ENCODE data around the gene LSP1. TPM values are rescaled to one million over a fixed set of nuclear protein-coding genes. Genes with fewer than 3 reads are reported as not detected.
A peak's percentile ranks its signal among the peaks of the same experiment; 100 is the strongest.

Gene LSP1
- total RNA-seq, 1 donor from 2014 or later = 46.4 TPM

DNA sequence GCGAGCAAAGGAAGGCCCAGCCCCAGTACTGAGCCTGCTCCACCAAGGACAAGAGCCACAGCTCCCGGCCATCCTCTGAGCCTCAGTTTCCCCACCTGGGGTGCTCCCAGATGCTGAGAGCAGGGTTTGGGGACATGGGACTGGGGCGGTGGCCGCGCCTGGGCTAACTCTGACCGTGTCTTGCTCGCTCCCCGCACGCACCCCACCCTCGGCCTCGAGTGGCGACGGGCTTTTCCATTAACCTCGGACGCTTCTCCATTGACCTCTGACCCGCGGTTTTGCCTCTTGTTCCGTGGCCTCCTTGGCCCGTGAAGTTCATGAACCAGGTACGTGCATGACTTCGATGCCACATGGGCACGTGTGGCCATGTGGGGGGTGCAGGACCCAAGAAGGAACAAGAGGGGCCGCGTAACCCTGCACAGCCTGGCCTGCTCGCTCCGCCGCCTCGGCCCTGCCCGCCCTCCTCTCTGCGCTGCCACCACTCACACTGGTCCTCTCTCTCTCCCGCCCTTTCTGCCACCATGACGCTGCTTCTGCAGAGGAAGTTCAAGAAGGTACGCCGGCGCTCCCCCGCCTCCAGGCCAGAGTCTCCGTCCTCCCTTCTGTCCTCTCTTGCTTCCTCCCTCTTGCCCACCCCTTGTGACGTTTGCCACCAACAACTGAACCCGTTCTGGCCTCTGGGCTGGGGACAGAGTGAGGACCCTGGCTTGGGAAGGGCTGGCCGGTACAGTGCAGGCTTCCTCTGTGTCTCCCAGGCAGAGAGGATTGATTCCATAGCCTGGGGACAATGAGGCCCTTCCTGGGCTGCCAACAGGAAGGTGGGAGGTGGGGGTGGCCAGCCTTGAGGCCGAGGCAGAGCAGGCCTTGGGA, 73.5 kb downstream of the LSP1 start:
- DNase-seq (ENCODE audit: low spot score) = no peak

DNA sequence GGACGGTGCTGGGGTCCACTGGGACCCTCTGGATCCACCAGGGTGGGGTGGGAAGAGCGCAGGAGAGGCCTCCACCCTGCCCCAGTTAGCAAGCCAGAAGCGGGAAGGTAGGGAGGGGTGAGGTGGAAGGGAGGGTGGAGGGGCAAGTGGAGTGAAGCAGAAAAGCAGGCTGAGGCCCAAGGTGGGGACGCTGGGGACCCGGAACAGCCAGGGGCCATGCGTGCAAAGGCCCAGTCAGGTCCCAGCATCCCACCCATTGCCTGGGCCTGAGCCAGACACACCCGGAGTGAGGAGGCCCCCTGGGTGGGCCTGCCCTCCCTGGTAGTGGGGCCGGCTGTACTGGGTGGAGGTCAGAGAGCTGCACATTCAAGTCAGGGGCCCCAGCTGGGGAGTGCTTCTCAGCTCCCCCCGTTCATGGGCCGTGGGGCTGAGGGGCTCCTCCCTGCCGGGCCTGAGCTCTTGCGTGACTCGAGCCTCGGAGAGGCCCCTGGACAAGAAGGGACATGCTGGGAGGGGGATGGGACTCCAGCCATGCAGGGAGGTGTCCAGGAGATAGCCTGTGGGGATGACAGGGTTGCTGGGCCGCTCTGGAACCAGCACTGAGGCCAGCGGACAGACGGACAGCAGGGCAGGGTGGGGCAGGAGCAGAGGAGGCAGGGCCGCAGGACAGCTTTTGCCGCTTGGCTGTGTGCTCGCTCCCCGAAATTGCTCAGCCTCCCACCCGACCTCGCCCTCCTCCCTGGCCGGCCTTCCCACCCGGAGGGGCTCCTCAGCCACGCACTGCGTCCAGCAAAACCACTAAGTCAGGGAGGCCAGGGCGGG, 74.4 kb downstream of the LSP1 start:
- no peak for DNase-seq (ENCODE audit: low spot score)

DNA sequence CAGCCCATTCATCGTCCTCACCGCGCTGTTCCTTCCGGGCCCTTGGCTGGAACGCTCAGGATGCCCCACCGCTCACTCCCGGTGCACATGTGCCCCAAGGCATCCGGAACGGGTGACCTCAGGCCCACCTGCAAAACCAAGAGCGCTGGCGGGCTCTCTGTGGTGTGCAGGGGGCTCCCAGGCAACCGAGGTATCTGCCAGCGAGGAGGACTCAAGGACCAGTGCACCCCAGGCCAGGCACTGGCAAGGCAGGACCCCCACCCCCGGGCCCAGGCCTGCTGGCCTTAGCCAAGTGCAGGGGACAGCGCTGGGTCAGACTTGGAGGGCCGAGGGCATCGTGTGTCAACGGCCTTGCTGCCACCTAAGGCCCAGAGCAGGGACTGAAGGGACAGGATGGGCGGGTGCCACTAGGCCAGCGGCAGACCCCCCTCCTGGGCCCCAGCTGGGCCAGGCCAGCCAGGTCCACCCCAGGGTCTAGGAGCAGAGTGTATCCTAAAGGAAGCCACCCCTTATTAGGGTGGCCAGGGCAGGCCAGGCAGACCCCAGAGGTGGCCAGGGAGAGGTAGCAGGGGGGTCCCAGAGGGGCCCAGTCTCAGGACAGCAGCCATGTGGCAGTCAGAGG, 75.1 kb downstream of the LSP1 start:
- DNase-seq (ENCODE audit: low spot score) = no peak

DNA sequence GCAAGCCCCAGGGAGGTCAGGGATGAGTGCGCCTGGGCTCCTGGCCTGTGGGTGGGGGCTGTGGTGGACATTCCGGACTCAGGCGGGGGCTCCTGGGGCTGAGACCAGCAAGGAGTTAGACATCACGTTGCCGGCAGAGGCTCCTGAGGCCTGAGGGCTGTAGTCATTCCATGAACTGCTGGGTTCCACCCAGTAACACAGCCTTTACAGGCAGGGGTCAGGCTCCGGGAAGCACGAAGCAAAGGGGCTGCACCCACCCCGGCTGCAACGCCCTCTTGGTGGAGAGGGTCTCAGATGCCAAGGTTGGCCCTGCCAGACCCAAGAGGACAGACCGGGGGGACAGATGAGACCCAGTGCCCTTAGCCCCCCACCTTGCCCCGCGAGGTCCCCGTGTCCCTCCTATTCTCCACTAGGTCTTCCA, 75.6 kb downstream of the LSP1 start:
- DNase-seq (ENCODE audit: low spot score) = no peak

DNA sequence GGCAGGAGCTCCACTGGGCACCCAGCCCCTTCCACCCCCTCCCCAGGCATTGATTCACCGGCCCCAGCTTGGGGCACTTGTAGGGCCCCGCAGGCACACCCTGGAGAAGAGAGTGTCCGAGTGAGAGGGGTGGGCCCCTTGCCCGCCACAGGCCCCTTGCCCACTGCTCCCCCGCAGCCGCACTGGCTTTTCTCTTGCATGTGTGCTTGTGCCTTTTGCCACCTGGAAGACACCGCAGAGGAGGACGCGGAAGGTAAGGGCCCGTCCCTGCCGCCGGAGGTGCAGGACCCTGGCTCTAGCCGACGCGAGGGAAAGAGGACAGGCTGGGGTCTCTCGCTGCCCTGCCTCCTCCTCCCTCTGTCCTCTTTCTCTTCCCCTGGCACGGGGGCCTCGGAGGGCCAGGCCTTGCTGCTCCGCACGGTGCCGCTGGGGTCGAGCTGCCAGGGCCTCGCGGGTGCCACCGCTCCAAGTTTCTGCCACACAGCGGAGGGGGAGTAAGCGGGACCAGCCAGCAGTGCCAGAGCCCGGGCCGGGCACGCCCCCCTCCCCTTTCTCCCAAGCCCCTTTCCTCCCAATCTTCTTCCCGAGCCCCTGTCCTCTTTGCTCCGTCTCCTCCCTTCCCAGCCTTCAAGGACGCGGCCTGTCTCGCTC, 76.1 kb downstream of the LSP1 start:
- DNase-seq (ENCODE audit: low spot score) = peak; percentile 89

DNA sequence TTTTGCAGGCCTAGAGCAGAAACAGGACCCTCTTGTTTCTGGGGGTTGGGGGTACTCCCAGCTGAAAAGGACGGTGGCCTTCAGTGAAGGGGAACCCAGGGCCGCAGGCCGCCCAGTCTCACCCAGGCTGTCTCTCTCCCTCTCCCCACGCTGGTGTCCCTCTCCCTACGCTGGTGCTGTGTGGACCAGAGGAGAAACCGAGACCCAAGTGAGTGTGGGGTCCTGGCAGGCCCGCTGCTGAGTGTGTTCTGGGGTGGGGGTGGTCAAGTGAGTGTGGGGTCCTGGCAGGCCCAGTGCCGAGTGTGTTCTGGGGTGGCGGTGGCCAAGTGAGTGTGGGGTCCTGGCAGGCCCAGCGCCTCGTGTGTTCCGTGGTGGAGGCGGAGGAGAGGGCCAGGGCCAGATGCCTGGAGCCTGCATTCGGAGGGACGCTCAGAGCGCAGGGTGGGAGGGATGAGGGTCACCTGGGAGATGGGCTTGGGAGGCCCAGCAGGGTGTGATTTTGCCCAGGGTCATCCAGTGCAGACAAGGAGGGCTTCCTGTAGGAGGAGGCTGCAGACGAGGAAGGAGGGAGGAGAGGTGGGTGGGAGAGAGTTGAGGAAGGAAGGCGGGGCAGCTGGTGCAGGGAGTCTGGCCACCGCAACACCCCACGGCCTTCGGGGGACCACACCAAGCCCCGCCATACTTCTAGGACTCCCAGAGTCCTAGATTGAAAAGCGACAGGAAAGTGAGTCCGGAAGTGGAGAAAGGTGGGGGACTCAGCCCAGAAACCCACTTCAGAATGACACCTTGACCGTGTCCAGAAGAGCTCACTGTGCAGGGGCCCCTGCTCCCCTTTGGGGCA, 77.0 kb downstream of the LSP1 start:
- DNase-seq (ENCODE audit: low spot score) = peak; percentile 85

DNA sequence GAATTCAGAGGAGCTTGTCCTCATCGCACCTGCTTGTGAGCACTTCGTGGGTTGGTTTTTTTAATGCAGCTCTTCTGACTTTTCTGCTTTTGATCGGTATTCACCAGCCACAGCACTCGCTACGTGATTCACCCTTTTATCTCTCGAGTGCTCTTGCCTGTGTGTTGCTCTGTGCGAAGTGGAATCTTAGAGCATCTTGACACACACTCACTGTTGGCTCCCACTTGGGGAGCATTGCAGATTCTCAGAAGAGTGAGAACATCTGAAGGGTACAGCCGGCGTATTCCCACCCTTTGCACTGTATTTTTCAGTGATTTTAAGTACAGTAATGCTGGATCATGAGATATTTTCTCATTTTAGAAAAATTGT, 77.6 kb downstream of the LSP1 start:
- DNase-seq (ENCODE audit: low spot score) = peak; percentile 53

DNA sequence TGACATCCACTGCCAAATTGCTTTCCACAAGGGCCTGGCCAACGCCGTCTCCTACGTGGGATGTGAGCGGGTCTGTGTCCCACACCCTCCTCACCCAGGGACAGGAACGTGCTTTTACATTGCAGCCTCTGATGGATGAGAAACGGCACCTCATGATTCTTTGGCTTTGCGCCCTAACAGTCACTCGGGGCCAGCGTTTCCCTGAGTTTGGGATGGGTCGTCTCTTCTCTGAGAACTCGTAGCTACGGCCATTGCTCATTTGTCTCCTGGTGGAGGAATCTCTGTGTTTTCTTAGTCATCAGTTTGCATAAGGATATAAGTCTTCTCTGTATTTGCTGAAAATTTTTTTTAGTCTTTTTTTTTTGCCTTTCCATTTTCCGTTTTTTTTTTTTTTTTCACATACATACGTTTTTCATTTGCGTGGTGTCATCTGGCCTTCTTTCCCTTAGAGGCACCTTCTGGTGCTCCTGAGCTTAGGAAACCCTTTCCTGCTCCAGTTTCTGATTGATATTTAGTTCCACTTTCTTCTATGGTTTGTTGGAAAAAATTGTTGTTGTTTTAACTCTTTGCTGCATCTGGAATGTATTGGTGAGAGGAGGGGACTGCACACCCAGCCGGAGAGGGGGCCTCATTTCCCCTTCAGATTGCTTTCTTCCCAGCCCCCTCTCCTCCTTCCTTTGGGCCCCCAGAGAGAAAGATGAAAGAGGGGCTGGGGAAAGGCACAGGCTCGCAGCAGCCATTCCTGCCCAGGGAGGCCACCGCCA, 78.6 kb downstream of the LSP1 start:
- DNase-seq (ENCODE audit: low spot score) = peak; percentile 76

DNA sequence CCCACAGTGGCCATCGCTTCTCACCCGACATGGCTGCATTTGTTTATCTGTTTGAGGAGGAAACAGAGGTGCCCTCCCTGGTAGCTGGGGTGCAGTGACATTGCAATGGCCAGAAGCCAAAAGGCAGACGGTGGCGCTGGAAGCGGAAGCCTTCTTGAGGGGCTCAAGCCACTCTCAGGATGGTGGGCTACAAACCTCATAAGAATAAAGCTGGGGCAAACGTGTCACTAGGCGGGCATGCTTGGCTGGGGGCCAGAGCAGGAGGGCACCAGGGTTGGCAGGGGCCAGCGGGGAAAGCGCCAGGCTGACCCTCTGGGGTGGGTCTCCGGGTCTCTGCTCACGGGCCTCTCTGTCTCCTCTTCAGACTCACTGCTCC, 79.2 kb downstream of the LSP1 start:
- peak; percentile 89 for DNase-seq (ENCODE audit: low spot score)

DNA sequence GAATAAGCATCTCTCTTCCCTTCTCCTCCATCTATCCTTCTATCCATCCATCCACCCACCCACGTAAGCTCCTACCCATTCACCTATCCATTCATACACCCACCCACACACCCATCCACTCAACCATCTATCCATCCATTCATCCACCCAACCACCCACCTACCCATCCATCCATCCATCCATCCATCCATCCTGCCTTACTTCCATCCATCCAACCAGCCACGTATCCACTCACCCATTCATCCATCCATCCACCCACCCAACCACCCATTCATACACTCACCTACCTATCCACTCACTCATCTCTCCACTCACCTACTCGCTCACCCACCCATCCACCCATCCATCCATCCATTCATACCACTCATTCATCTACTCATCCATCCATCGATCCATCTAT, 79.8 kb downstream of the LSP1 start:
- DNase-seq (ENCODE audit: low spot score) = no peak

DNA sequence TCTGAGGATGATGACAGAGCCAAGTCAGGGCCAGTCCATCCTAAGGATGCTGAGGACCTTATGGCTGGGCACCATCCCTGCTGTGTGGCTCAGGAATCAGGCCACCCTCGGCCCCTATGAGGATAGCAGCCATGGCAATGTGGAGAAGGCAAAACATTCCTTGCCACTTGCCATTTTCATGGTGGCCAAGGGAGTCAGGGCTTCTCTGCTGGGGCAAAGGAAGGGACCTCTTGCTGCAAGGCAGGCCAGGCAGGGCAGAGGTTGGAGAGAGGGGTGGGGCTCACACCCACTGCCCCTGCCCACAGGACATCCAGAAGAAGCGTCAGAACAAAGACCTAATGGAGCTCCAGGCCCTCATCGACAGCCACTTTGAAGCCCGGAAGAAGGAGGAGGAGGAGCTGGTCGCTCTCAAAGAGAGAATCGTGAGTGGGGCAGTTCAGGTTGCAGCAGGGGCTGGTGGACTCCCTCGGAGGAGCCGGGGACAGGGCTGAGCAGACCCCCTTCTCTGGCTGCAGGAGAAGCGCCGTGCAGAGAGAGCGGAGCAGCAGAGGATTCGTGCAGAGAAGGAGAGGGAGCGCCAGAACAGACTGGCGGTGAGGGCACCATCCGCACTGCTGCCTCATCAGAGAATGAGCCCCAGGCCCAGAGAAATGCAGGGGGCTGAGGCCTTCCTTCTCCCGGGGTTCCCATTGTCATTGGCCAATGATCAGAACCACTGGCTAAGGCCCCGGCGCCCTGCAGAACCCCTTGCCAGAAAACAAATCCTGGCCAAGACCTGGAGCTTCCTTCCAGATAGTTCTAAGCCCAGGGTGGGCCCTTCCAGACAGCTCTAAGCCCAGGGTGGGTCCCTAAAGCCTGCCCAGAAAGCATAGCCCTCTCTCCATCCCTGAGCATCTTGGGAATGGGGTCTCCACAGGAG, 80.8 kb downstream of the LSP1 start:
- DNase-seq (ENCODE audit: low spot score) = peak; percentile 85

DNA sequence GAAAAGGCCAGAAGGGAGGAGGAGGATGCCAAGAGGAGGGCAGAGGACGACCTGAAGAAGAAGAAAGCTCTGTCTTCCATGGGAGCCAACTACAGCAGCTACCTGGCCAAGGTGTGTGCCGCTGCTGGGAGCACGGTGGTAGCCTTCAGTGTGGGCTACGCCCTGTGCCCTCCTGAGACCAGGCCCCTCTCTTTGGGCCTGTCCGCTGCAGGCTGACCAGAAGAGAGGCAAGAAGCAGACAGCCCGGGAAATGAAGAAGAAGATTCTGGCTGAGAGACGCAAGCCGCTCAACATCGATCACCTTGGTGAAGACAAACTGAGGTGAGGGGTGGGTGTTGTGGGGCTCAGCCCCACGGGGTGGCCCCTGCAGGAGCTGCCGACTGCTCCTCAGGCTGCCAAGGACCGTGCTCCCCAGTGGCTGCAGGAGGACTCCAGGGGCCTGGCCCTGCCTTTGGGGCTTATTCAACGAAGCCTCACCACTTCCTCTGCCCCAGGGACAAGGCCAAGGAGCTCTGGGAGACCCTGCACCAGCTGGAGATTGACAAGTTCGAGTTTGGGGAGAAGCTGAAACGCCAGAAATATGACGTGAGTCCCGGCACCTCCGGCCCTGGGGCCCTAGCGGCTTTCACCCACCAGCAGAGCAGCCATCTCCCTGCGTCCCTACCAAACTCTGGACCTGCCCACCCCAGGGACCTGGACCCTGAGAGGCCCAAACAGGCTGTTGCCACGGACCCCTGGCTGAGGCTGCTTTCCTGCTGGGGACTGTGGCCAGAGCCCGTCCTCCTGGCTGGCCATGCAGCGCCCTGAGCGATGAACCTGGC, 81.7 kb downstream of the LSP1 start:
- DNase-seq (ENCODE audit: low spot score) = peak; percentile 76

DNA sequence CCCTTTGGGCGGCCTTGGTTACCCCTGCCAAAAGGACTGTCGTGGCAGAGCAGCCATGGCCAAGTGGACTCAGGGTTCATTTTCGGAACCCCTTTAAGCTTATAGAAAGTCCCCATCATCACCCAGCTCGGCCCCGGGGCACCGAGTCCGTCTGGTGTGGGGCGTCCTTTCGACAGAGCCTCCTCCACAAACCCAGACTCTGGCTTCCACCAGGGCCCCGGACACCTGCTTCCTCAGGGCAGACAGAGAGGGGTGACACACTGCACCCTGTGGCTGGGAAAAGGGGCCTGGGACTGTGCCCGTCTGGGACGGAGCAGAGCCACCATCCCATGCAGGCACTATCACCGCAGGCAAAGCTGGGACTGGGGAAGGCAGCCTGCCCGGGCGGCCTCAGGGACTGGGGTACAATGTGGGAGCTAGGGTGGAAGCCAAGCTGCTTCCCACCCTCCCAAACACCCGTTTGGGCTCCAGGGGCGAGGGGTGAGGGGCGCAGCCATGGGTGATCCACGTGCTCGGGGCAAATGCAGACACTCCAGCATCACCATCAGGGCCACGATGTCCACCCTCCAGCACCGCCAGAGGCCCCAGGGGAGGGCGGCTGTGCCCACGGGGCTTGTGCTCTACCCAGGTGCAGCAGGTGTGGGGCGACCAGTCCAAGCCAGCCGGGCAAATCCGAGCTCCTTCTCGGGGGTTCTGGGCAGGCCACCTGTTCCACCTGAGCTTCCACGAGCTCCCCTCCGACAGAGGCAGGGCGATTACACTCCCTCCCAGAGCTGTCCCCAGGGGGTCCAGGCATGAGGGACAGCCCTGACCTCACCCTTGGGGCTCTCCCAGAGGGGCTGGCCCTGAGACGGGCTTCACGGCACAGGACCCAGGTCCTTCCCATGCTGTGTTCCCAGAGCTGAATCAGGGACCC, 82.5 kb downstream of the LSP1 start:
- DNase-seq (ENCODE audit: low spot score) = peak; percentile 86

DNA sequence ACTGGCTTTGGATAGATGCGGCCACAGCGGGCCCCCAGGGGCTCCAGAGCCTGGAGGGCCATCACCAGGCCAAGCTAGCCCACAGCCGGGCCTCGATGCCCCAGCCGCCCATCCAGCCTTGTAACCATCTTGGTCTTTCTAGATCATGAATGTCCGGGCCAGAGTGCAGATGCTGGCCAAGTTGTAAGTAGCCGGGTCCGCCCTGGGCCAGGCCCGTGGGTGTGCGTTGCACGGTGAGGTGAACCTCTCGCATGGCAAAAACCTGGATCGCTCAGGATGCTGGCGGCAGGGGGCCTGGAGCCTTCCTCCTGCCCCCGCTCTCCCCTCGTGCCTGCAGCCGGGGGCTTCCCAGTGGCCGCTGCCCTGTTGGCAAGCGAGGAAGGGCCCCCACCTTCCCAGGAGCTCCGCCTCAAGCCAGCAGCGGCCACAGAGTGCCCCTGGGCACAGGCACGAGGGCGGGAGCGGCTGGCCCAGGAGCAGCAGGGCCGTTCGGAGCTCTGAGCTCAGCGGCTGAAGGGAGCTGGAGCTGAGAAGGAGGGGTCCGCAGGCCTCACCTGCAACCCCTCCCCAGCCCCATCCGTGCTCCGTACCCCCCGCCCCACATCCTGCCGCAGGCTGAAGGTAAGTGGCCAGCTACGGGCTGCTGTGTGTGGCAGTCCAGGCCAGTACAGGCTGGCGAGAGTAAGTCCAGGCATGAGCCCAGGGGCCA, 83.3 kb downstream of the LSP1 start:
- DNase-seq (ENCODE audit: low spot score) = peak; percentile 88

DNA sequence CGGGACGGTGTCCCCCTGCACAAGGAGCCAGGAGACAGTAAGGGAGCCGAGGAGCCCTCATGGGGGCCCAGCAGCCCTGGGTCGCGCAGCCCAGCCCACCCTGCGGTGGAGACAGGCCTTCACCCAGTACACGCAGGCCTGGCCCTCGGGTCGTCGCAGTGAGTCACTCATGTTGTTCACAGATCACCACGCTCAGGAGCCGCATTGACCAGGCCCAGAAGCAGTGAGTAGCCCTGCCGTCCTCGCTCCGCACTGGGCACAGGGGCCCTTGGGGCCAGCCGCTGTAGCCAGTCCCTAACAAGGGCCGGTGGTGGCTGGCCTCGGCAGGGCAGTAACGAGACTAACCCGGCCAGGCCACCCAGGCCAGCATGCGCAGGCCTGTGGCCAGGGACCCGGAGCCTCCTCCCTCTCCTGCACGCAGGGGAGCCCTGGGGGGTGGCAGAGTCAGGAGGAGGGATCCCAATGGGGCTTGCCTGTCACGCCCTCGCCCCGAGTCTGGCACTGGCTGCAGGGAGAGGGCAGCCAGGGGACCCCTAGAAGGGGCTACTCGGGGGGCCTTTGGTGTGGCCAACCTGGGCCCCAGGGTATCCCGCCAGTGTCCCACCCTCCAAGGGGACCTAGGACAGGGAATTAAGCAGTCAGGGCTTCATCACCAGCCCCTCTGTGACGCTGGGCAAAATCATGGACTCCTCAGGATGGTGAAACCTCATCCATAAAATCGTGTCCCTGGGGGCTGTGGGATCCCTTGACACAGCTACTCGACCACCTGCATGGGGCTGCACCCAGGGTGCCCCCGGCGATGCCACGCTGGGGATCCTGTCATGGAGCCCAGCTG, 84.1 kb downstream of the LSP1 start:
- DNase-seq (ENCODE audit: low spot score) = peak; percentile 81

Data from mesenteric fat pad (tissue), 1 donor.